GM19467 (cell line): ENCODE measurements around the gene COL24A1.
"Not testable (repeated sequence)": the region's sequence is repeated elsewhere in the genome, so short reads cannot be mapped to it uniquely, and the experiment has no call there.

Experiments used
- ATAC-seq: cut with Tn5 transposase; IDR thresholded peaks from one replicate; pipeline ENCODE4 v1.9.1; 2021; ENCODE audit warnings: mild to moderate bottlenecking, moderate library complexity; ENCODE audit not compliant: unreplicated experiment

COL24A1 gene

DNA sequence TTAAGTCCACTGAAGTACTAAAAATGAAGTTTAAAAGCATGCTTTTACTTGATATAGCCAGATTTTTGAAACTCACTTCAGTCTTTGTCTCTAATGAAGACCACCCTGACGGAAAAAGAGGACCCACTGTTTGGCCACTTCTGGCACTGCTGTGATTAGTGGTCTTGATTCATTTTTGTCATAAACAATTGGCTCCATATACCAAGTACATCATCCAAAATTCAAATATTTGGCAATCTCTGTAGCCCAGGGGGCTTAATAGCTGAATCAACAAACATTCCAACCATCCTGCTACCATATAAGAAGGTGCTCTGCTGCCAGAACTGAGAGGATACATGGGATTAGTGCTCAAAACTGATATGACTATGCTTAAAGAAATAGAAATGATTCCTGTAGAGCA lies 156.0 kb downstream of the COL24A1 start:
- ATAC-seq = no peak

GRCh38 chr1:85998105-85998855 lies 158.3 kb downstream of the COL24A1 start:
- no peak for ATAC-seq

- peak; percentile 53 for ATAC-seq
Measured at GRCh38 chr1:85992791-85993190, 163.8 kb downstream of the COL24A1 start.

DNA sequence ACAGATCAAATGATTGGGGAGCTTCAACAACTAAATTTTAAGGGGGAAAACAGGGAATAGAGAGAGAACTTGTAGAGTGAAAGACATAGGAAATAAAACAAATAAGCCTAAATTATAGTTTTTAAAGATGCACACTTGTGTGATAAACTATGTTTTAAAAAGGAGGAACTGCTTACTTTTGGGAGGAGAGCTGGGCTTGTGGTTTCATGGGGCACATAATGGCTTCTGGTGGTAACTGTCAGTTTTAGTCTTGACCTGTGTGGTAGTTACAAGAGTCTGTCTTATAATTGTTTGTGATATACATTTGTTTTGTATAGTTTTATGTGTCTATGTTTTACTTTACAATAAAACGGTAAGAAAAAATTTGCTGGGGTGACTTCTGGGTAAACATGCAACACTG lies 165.3 kb downstream of the COL24A1 start:
- ATAC-seq = no peak

DNA sequence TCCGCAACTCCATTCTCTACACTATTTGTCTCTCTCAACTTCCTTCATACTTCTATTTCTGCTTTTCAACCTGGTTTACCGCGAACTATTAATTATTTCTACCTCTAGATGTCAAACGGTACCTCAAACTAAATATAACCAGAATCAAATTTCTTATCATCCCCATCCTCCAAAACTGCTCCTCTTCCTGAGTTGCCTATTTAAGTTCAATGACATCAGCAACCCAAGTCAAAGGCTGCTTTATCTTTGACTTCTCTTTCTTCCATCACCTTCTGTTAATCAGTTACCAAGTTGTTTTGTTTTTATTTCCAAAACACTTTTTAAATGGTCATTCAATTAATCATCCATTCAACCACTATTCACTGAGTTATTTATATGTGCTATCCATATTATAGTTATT lies 171.9 kb downstream of the COL24A1 start:
- peak; percentile 46 for ATAC-seq

DNA sequence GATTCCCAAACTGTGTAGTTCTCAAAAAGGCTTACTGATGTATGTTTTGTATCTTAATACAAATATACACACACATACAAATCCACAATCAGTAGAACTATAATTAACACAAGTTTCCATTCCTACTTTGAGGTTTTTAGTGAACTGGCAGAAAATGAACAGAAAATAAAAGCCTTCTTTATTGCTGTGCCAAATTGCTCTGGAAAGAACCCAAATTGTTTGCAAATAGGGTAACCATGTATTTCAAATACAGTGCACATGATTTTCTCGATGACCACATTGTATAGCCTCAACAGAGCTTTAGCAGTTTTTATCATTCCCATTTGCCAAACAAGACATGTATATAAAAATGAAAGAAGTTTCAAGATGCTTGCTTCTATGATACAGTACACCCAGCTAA lies 173.3 kb downstream of the COL24A1 start:
- no peak for ATAC-seq

DNA sequence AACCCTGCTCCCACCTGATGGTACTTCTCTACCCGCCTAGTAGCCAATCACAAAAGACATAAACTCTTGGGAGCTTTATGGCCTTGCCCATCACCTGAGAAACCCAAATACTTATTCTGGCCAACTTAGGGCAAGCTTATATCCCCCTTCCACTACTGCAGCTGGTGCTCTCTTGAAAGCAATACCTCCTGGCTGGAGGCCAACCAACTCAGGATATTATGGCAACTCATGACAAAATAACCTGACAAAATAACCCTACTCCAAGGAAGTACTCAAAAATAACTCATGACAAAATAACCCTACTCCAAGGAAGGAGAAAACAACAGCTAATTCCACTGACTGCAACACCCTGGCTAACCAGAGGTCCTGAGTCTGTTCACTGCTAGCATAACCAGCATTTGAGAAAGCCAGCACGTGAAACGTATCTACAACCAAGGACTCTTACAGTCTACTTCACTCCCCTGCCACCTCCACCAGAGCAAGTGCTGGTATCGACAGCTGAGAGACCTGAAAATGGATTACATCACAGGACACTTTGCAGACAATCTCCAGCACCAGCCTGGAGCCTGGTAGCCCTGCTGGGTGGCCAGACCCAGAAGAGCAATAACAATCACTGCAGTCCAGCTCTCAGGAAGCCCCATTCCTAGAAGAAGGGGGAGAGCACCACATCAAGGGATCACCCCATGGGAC lies 179.9 kb downstream of the COL24A1 start:
- no peak for ATAC-seq

GRCh38 chr1:85975912-85976371 lies 180.6 kb downstream of the COL24A1 start:
- ATAC-seq = no peak

GRCh38 chr1:85962457-85962856 lies 194.1 kb downstream of the COL24A1 start:
- ATAC-seq = no peak

- no peak for ATAC-seq
Measured at GRCh38 chr1:85957760-85958159, 198.8 kb downstream of the COL24A1 start.

DNA sequence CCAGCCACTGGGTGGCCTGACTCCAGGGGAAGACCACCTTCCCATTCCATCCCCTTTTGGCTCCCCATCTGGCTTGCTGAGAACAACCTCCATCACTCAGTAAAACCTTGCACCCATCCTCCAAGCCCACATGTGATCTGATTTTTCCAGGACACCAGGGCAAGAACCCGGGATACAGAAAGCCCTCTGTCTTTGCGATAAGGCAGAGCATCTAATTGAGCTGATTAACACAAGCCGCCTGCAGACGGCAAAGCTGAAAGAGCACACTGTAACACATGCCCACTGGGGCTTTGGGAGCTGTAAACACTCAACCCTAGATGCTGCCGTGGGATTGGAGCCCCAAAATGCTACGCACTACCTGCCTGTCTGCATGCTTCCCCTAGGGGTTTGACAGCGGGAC lies 201.4 kb downstream of the COL24A1 start:
- not testable (repeated sequence) for ATAC-seq

DNA sequence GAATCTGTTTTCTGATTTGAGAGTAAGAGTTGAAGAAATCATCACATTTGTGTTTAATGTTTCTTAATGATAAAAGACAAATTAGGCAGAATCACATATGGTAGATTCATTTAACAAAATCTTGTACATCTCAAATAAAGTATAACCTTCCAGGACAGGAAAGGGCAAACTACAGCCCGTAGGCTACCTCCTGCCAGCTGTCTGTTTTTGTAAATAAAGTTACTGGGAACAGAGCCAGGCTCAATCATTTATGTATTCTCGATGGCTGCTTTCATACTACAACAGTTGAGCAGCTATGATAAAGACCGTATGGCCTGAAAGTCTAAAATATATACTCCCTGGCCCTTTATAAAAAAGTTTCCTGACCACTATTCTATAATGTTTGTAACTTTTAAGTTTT lies 204.1 kb downstream of the COL24A1 start:
- ATAC-seq = no peak

DNA sequence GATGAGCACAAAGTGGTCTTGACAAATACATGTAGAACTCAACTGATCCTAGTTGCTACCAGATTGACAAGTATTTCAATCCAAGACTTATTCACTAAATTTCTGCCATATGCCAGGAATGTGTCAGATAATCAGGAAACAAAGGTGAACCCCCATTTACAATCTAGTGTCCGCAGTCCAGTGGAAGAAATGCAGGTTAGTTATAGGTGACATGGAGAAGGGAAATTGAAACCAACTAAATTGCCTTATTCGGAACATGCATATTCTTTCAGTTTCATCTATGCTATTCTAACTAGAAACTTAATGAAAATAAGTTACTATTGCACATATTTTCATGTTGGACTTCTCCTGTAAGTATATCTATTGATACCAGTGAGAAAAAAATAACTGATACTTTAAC lies 209.4 kb downstream of the COL24A1 start:
- ATAC-seq = no peak

- ATAC-seq = no peak
Measured at GRCh38 chr1:85943945-85944344, 212.6 kb downstream of the COL24A1 start.

- peak; percentile 48 for ATAC-seq
Measured at GRCh38 chr1:85943526-85943925, 213.0 kb downstream of the COL24A1 start.

- ATAC-seq = no peak
Measured at GRCh38 chr1:85940656-85941306, 215.8 kb downstream of the COL24A1 start.

DNA sequence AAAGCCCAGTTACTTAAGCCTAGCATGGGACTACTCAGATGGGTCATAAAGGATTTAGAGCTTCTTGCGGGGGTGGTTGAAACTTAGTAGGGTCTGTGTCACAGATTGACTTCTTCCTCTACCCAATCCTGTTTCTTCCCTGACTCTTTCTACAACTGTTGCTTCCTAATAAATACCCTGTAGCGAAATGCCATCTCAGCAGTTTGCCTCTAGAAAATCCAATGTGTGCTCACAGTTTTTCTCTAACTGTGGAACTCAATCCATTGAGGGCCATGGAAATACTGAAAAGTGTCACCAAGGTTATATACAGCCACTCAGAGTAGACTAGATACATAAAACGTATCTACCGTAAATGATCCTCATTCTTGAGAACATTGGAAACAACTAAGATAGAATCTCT lies 217.7 kb downstream of the COL24A1 start:
- ATAC-seq = no peak

DNA sequence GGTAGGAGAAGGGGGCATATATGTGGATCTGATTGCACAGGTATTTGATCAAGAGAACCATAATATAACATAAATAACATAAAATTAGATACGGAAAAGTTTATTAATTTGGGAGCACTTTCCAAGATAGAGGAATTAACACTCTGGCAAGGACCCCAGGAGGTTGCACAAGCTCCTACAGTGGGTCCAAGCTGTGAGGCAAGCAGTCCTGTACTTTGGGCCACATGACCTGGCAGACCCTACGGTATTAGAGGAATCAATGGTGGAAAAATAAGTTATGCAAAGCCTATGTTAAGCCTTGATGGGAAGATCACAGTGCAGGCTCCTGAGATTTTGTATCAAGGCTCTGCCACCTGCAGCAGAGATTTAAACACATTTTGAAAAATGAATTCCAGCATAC lies 220.1 kb downstream of the COL24A1 start:
- ATAC-seq = no peak

- no peak for ATAC-seq
Measured at GRCh38 chr1:85936057-85936456, 220.5 kb downstream of the COL24A1 start.

DNA sequence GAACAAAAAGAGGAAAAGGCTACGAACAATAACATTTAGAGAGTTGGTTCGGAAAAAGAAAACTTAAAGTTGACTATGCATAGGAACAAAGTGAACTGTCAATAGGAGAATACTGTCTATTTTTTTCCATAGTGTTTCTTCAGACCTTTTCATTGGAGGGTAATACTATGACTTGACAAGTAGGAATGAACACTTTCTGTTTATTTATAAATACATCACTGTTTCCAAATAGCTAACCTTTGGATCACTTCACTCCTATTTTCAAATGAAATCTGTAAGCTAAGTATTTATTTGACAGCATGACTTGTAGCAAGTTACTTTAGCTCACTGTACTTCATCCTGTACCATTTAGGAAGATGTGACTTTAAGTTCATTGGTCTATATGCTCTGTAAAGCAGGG lies 221.3 kb downstream of the COL24A1 start:
- no peak for ATAC-seq

GRCh38 chr1:85934516-85934915 lies 222.1 kb downstream of the COL24A1 start:
- no peak for ATAC-seq

DNA sequence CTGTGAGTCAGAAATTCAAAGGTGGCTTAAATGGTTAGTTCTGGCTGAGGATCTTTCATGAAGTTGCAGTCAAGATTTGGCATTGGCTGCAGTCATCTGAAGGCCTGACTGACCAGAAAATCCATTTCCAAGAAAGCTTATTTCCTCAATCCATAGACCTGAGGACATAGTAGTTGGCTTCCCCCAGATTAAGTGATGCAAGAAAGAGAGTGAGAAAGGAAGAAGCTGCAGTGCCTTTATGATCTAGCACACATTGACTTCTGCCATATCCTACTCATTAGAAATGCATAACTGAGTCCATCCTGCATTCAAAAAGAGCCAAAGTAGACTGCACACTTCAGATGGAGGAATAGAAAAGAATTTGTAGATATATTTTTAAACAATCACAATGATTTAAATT lies 222.6 kb downstream of the COL24A1 start:
- no peak for ATAC-seq
